ENCODE results near the gene CPVL. TPM values are rescaled to one million over a fixed set of nuclear protein-coding genes. Genes with fewer than 3 reads are reported as not detected.

The CPVL gene
- polyA plus RNA-seq, 3 donors = 410 to 1,111 (median 1,108) TPM

GRCh38 chr7:28999427-28999826, 146.9 kb downstream of the CPVL start:
- H3K27me3 Mint-ChIP-seq (ENCODE audit: low read depth in 3 of 3) = no peaks in the 10 kb centered on the region
- no peak for DNase-seq
- Histone ChIP-seq H3K36me3 (replicated peaks in 1 of 2; ENCODE audit: control insufficient read depth in 1 of 2, insufficient read depth in 2 of 2, low read length in 2 of 2) (peaks cover 45 to 87% of the 10 kb centered on the region in 2 donors), H3K27ac (ENCODE audit: low read depth in 1 of 2, low read length in 2 of 2) (no peak overlapping the region), H3K79me2 (ENCODE audit: insufficient read depth, low read length) (no peaks in the 10 kb centered on the region), H3K9me3 (replicated peaks in 1 of 2; ENCODE audit: control insufficient read depth in 1 of 2, insufficient read depth in 1 of 2, low read length in 2 of 2) (no peaks in the 10 kb centered on the region), H2AFZ (ENCODE audit: insufficient read depth, low read depth, low read length, poor library complexity, severe bottlenecking) (no peak overlapping the region), H4K20me1 (ENCODE audit: insufficient read depth, low read length) (peaks cover 98% of the 10 kb centered on the region), H3K4me2 (replicated peaks; ENCODE audit: extremely low read depth, low read length, poor library complexity, severe bottlenecking) (no peak overlapping the region), H3K27me3 (ENCODE audit: control insufficient read depth in 2 of 2, insufficient read depth in 2 of 2, low read length in 2 of 2) (no peaks in the 10 kb centered on the region), H3K4me3 (replicated peaks in 1 of 3; ENCODE audit: low read depth in 2 of 3, low read length in 3 of 3) (no peak overlapping the region), H3K4me1 (ENCODE audit: control insufficient read depth in 1 of 2, insufficient read depth in 2 of 2, low read length in 2 of 2) (no peaks in the 10 kb centered on the region), H3K9ac (ENCODE audit: insufficient read depth, low read length, poor library complexity, severe bottlenecking) (no peak overlapping the region)
- H3K4me1 Mint-ChIP-seq = no peaks in the 10 kb centered on the region
- H3K4me3 Mint-ChIP-seq = no peak overlapping the region
- no peak for TF ChIP-seq CTCF (IDR thresholded peaks at IDR 0.05)
- no peaks in the 10 kb centered on the region for H3K9me3 Mint-ChIP-seq
- WGBS (ENCODE audit: insufficient coverage) = no CpG with 5 or more reads among the region's 5 CpGs
- intact Hi-C loops (cut with micrococcal nuclease) = no loop called here
- peaks cover 70 to 74% of the 10 kb centered on the region in 2 donors for H3K36me3 Mint-ChIP-seq
- no peak overlapping the region for H3K27ac Mint-ChIP-seq

DNA sequence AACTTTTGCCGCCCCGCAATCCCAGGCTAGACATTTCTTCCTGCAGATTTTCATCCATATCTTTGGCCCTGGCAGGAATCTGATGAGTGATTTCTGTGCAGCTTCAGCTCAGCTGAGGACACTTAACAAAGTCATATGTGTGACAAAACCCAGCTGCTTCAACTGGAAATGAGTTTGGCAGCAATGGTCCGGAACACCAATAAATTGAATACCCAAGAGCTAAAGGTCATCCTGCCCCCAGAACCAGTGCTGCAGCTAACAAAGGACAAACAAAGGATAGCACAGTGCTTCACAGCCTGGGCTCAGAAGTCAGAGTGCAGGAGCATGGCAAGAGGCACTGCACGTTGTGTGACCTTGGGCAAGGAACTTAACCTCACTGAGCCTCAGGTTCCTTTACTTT, 148.2 kb downstream of the CPVL start:
- 100% methylated on average over 3 of the region's 4 CpGs for WGBS (ENCODE audit: insufficient coverage)
- Mint-ChIP-seq H3K36me3 (peaks cover 66 to 80% of the 10 kb centered on the region in 2 donors), H3K27ac (no peak overlapping the region), H3K27me3 (ENCODE audit: low read depth in 3 of 3) (no peaks in the 10 kb centered on the region), H3K9me3 (peaks cover 0 to under 1% (median 0%) of the 10 kb centered on the region in 7 donors), H3K4me1 (no peaks in the 10 kb centered on the region), H3K4me3 (no peak overlapping the region)
- Histone ChIP-seq H3K27ac (ENCODE audit: low read depth in 1 of 2, low read length in 2 of 2) (no peak overlapping the region), H4K20me1 (ENCODE audit: insufficient read depth, low read length) (peaks cover 85% of the 10 kb centered on the region), H2AFZ (ENCODE audit: insufficient read depth, low read depth, low read length, poor library complexity, severe bottlenecking) (no peak overlapping the region), H3K9me3 (replicated peaks in 1 of 2; ENCODE audit: control insufficient read depth in 1 of 2, insufficient read depth in 1 of 2, low read length in 2 of 2) (no peaks in the 10 kb centered on the region), H3K79me2 (ENCODE audit: insufficient read depth, low read length) (no peaks in the 10 kb centered on the region), H3K9ac (ENCODE audit: insufficient read depth, low read length, poor library complexity, severe bottlenecking) (no peak overlapping the region), H3K4me3 (replicated peaks in 1 of 3; ENCODE audit: low read depth in 2 of 3, low read length in 3 of 3) (no peak overlapping the region), H3K4me1 (ENCODE audit: control insufficient read depth in 1 of 2, insufficient read depth in 2 of 2, low read length in 2 of 2) (no peaks in the 10 kb centered on the region), H3K36me3 (replicated peaks in 1 of 2; ENCODE audit: control insufficient read depth in 1 of 2, insufficient read depth in 2 of 2, low read length in 2 of 2) (peaks cover 53 to 87% of the 10 kb centered on the region in 2 donors), H3K27me3 (ENCODE audit: control insufficient read depth in 2 of 2, insufficient read depth in 2 of 2, low read length in 2 of 2) (no peaks in the 10 kb centered on the region), H3K4me2 (replicated peaks; ENCODE audit: extremely low read depth, low read length, poor library complexity, severe bottlenecking) (no peak overlapping the region)
- no peak for DNase-seq
- TF ChIP-seq CTCF (IDR thresholded peaks at IDR 0.05) = no peak
- intact Hi-C loops (cut with micrococcal nuclease) = no loop called here

All from CD14-positive monocyte (primary cell).